CD4-positive, alpha-beta T cell (primary cell): ENCODE results near the gene VENTX. TPM values are rescaled to one million over a fixed set of nuclear protein-coding genes. Genes with fewer than 3 reads are reported as not detected.

Experiments
- ATAC-seq: fragments of 200-7000 bp; cut with Tn5 transposase; one replicate; pipeline ENCODE4 v1.10.0; 2022; ENCODE audit warnings: mild to moderate bottlenecking; ENCODE audit not compliant: poor library complexity
- CTCF ChIA-PET: fragments of 350-600 bp; sonication (Branson Sonifier 250); formaldehyde crosslinking; loops from one replicate; lab custom pipeline; 2021; ENCODE audit warnings: antibody characterized with exemption, inconsistent platforms; lab: Charles Lee
- POLR2A ChIA-PET: fragments of 350-600 bp; sonication (Branson Sonifier 250); formaldehyde crosslinking; loops from one replicate; lab custom pipeline; 2021; ENCODE audit warnings: antibody characterized with exemption, inconsistent platforms; lab: Charles Lee
- DNase-seq, 14 experiments: peaks; one replicate each; pipeline ENCODE4 v3.0.0-alpha.2; 2013 to 2020; ENCODE audit warnings: mixed read lengths in 2 of 14
- H3K27ac ChIP-seq, 2 donors: one replicate each; pipeline versions ENCODE4 v1.5.1 to v1.7.0; 2013; ENCODE audit warnings: low read length in 2 of 2, low read depth in 1 of 2, mild to moderate bottlenecking in 1 of 2
- H3K27me3 ChIP-seq, 2 experiments: 1 replicate in 1 of 2; 2 replicates in 1 of 2; pipeline versions ENCODE4 v1.6.1 to v1.7.0; 2013; ENCODE audit warnings: low read length in 2 of 2, control low read depth in 1 of 2, mild to moderate bottlenecking in 1 of 2, moderate library complexity in 1 of 2; ENCODE audit not compliant: insufficient read depth in 2 of 2, control insufficient read depth in 1 of 2
- H3K36me3 ChIP-seq: one replicate; pipeline ENCODE4 v1.6.1; 2013; ENCODE audit warnings: low read length, control low read depth; ENCODE audit not compliant: insufficient read depth
- H3K4me1 ChIP-seq: one replicate; pipeline ENCODE4 v1.6.1; 2013; ENCODE audit warnings: low read length, control low read depth; ENCODE audit not compliant: insufficient read depth
- H3K4me3 ChIP-seq: one replicate; pipeline ENCODE4 v1.5.1; 2013; ENCODE audit warnings: mild to moderate bottlenecking, low read length, moderate library complexity
- H3K9me3 ChIP-seq, 2 experiments: 1 replicate in 1 of 2; 2 replicates in 1 of 2; pipeline versions ENCODE4 v1.6.1 to v1.7.0; 2013; ENCODE audit warnings: low read length in 2 of 2, mild to moderate bottlenecking in 2 of 2, control low read depth in 1 of 2, moderate library complexity in 1 of 2; ENCODE audit not compliant: control insufficient read depth in 1 of 2, insufficient read depth in 1 of 2
- H3K27ac Mint-ChIP-seq: one replicate; pipeline ENCODE4 v1.8.0; 2020; ENCODE audit warnings: mixed read lengths
- H3K27me3 Mint-ChIP-seq: one replicate; pipeline ENCODE4 v1.8.0; 2021; ENCODE audit warnings: mixed read lengths
- H3K36me3 Mint-ChIP-seq: one replicate; pipeline ENCODE4 v1.8.0; 2021; ENCODE audit warnings: low read depth, mixed read lengths
- H3K4me1 Mint-ChIP-seq: one replicate; pipeline ENCODE4 v1.8.0; 2021; ENCODE audit warnings: low read depth, mixed read lengths
- H3K4me3 Mint-ChIP-seq: one replicate; pipeline ENCODE4 v1.8.0; 2020; ENCODE audit warnings: mild to moderate bottlenecking, mixed read lengths
- H3K9me3 Mint-ChIP-seq: one replicate; pipeline ENCODE4 v1.8.0; 2020; ENCODE audit warnings: mixed read lengths
- intact Hi-C, 2 experiments: fragments of 100-400 bp; cut with DNase I in 1 of 2; cut with micrococcal nuclease in 1 of 2; formaldehyde crosslinking; loops; one replicate each; pipeline versions ENCODE4 v1.15.1 to v1.9.0; 2023 to 2025; cut with DNase I, micrococcal nuclease
- total RNA-seq, 174 experiments: library from RNA in 2 of 174; stranded (reverse) in 2 of 174; gene quantifications; one replicate each; pipeline ENCODE4 v1.2.3 and lab custom pipeline; 2021 to 2026
- TF ChIP-seq, protein P1 (sequence below): fragments of 200-600 bp; IDR thresholded peaks from one replicate; pipeline ENCODE4 v1.8.0; 2022; ENCODE audit warnings: antibody characterized with exemption, mild to moderate bottlenecking

Gene VENTX
- total RNA-seq, 2 experiments from 2014 or later, result 0.11 to 0.14 TPM

DNA sequence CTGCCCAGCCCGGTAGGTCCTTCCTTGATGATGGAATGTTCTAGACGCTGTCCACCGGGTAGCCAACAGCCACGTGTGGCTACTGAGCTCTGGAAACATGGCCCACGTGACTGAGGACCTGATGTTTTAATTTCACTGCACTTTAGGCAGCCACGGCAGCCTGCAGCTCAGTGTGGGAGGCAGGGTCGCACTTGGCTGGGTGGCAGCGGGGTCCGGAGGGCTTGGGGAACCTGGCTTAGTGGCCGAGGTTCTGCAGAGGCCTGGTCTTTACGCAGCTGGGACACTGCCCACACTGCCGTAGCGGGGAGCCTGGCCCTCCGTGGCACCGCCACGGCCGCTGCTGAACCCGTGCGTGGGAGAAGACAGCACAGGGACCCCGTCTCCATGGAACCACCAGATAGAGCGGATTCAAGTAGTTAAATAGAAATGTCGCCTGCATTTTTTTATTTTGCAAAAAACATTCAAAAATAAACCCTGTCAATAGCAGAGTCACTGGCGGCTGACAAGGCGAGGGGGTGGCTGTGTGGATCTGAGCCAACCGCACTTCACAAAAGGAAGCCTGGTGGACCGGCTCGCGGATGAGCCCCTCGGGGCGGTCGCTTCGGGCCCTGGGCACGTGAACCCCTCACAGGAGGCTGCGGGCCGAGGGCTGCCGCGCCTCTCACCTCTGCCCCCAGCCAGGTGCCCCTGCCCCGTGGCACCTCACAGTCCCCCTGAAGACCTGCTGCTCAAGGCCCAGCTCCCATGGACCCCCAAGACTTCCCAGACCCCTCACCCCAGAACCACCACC, 33.2 kb upstream of the VENTX start:
- no peaks in the 10 kb centered on the region for H3K4me1 ChIP-seq
- Mint-ChIP-seq H3K27ac (no peak overlapping the region), H3K36me3 (no peaks in the 10 kb centered on the region), H3K4me1 (no peaks in the 10 kb centered on the region), H3K9me3 (no peaks in the 10 kb centered on the region), H3K4me3 (no peak overlapping the region), H3K27me3 (no peaks in the 10 kb centered on the region)
- H3K36me3 ChIP-seq, result no peaks in the 10 kb centered on the region
- POLR2A ChIA-PET, result no interaction called here
- no peaks in the 10 kb centered on the region for H3K27me3 ChIP-seq
- TF ChIP-seq, protein P1, sequence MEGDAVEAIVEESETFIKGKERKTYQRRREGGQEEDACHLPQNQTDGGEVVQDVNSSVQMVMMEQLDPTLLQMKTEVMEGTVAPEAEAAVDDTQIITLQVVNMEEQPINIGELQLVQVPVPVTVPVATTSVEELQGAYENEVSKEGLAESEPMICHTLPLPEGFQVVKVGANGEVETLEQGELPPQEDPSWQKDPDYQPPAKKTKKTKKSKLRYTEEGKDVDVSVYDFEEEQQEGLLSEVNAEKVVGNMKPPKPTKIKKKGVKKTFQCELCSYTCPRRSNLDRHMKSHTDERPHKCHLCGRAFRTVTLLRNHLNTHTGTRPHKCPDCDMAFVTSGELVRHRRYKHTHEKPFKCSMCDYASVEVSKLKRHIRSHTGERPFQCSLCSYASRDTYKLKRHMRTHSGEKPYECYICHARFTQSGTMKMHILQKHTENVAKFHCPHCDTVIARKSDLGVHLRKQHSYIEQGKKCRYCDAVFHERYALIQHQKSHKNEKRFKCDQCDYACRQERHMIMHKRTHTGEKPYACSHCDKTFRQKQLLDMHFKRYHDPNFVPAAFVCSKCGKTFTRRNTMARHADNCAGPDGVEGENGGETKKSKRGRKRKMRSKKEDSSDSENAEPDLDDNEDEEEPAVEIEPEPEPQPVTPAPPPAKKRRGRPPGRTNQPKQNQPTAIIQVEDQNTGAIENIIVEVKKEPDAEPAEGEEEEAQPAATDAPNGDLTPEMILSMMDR, result no peak
- intact Hi-C loops, result no loop called here
- H3K9me3 ChIP-seq, result peaks cover 0 to 2% of the 10 kb centered on the region in 2 experiments
- no peak overlapping the region for H3K27ac ChIP-seq
- DNase-seq (no peak), ATAC-seq (no peak)
- H3K4me3 ChIP-seq, result no peak overlapping the region
- CTCF ChIA-PET, result no interaction called here

DNA sequence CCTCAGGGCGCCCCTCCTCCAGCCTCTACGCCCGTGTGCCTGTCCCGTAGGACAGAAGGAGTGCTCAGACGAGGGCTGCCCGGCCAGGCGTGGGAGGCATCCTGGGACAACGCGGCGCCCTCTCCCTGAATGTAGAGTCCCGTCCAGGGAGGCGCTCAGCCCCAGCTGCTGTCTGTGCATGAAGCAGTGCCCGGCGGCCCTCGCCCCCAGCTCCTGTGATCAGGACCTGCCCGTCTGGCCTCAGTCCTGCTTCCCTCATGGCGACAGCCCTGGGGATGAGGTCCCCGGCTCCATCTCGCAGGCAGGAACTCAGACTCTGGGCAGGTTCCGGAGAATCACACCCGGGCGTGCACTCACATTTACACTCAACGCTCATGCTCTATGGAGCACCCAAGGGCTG, 32.5 kb upstream of the VENTX start:
- ChIA-PET CTCF (no interaction called here), POLR2A (no interaction called here)
- Histone ChIP-seq H3K36me3 (no peaks in the 10 kb centered on the region), H3K27me3 (no peaks in the 10 kb centered on the region), H3K27ac (no peak overlapping the region), H3K4me1 (no peaks in the 10 kb centered on the region), H3K9me3 (peaks cover 0 to 7% of the 10 kb centered on the region in 2 experiments), H3K4me3 (no peak overlapping the region)
- H3K4me3 Mint-ChIP-seq, result no peak overlapping the region
- H3K9me3 Mint-ChIP-seq, result no peaks in the 10 kb centered on the region
- H3K27me3 Mint-ChIP-seq, result no peaks in the 10 kb centered on the region
- no peaks in the 10 kb centered on the region for H3K36me3 Mint-ChIP-seq
- H3K27ac Mint-ChIP-seq, result no peak overlapping the region
- DNase-seq, result no peak
- no peaks in the 10 kb centered on the region for H3K4me1 Mint-ChIP-seq
- ATAC-seq, result no peak
- TF ChIP-seq, protein P1, result no peak
- intact Hi-C loops, result no loop called here

DNA sequence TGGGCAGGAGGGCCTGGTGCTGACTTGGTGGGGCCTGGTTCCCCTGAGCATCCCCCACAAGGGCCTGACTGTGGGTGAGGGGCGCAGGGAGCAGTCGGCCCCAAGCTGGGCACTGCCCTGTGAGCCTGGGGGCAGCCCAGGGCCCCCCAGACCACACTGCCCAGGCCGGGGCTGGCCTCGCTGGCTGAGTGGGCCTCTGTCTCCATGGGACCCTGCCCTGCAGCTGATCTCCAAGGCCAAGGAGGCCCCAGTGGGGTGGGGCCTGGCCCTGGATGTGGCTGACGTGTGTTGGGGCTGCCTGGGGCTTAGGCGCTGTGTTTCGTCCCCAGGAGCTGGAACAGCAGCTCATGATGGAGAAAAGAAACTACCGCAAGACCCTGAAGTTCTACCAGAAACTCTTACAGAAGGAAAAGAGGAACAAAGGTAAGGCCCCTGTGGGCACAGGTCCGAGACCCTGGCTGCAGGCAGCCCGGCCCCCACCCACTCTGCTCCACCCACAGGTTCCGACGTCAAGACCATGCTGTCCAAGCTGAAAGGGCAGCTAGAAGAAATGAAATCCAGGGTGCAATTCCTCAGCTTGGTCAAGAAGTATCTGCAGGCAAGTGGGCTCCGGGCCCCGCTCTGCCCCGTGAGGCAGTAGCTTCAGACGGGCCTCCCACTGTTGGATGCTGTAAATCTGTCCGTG, 31.2 kb upstream of the VENTX start:
- peaks cover 0 to 3% of the 10 kb centered on the region in 2 experiments for H3K27me3 ChIP-seq
- no peak overlapping the region for H3K4me3 ChIP-seq
- H3K27ac Mint-ChIP-seq, result no peak overlapping the region
- TF ChIP-seq, protein P1, result no peak
- no peaks in the 10 kb centered on the region for H3K9me3 Mint-ChIP-seq
- H3K4me1 Mint-ChIP-seq, result no peaks in the 10 kb centered on the region
- no peak overlapping the region for H3K4me3 Mint-ChIP-seq
- H3K27me3 Mint-ChIP-seq, result no peaks in the 10 kb centered on the region
- no peak for ATAC-seq
- CTCF ChIA-PET, result no interaction called here
- H3K36me3 Mint-ChIP-seq, result no peaks in the 10 kb centered on the region
- intact Hi-C loops, result no loop called here
- peaks cover 0 to 7% of the 10 kb centered on the region in 2 experiments for H3K9me3 ChIP-seq
- peaks cover 8% of the 10 kb centered on the region for H3K4me1 ChIP-seq
- no peak for DNase-seq
- no peaks in the 10 kb centered on the region for H3K36me3 ChIP-seq
- H3K27ac ChIP-seq, result no peak overlapping the region
- POLR2A ChIA-PET, result no interaction called here
